ENCODE results near the gene ESYT3. TPM values are rescaled to one million over a fixed set of nuclear protein-coding genes. Genes with fewer than 3 reads are reported as not detected.
A peak's percentile ranks its signal among the peaks of the same experiment; 100 is the strongest.

ESYT3 gene
- total and polyA plus RNA-seq, 3 donors from 2014 or later, result 1.2 to 5.4 (median 5.2) TPM

GRCh38 chr3:138401834-138402233 lies 32.6 kb upstream of the ESYT3 start:
- TF ChIP-seq CTCF (IDR thresholded peaks at IDR 0.05) (no peak), POLR2A (IDR thresholded peaks at IDR 0.05) (no peak)
- Histone ChIP-seq H3K4me1 (peaks cover 8% of the 10 kb centered on the region), H3K9me3 (no peaks in the 10 kb centered on the region), H3K4me3 (no peak overlapping the region), H3K27me3 (no peaks in the 10 kb centered on the region), H3K27ac (no peak overlapping the region), H3K36me3 (ENCODE audit: low read depth, missing control alignments) (no peaks in the 10 kb centered on the region)
- intact Hi-C loops (cut with DNase I; ENCODE audit: low total_unique reads), result loop anchor here (10.0 kb wide), 1 partner anchor 57 kb away; the partner anchor contains the start of gene MRAS
- 90 to 94% methylated on average over 7 of the region's 7 CpGs for WGBS, 2 donors
- no peak for DNase-seq

GRCh38 chr3:138404121-138404520 lies 30.3 kb upstream of the ESYT3 start:
- WGBS, 2 donors, result 92 to 93% methylated on average over 5 to 6 of the region's 6 CpGs
- no peak for DNase-seq
- Histone ChIP-seq H3K4me3 (no peak overlapping the region), H3K9me3 (no peaks in the 10 kb centered on the region), H3K27ac (peak overlapping the region in 1 of 2 donors; percentile 85), H3K4me1 (peaks cover 8% of the 10 kb centered on the region), H3K27me3 (no peaks in the 10 kb centered on the region), H3K36me3 (ENCODE audit: low read depth, missing control alignments) (no peaks in the 10 kb centered on the region)
- TF ChIP-seq POLR2A (IDR thresholded peaks at IDR 0.05) (no peak), CTCF (IDR thresholded peaks at IDR 0.05) (no peak)
- intact Hi-C loops (cut with DNase I; ENCODE audit: low total_unique reads), result loop anchor here (10.0 kb wide), 1 partner anchor 59 kb away; the partner anchor contains the start of gene MRAS

GRCh38 chr3:138405001-138405400 lies 29.4 kb upstream of the ESYT3 start:
- no peak for TF ChIP-seq CTCF (IDR thresholded peaks at IDR 0.05)

GRCh38 chr3:138405486-138405885 lies 28.9 kb upstream of the ESYT3 start:
- Histone ChIP-seq H3K27ac (peak overlapping the region; percentile 64 to 85), H3K4me1 (peaks cover 8% of the 10 kb centered on the region), H3K9me3 (no peaks in the 10 kb centered on the region), H3K36me3 (ENCODE audit: low read depth, missing control alignments) (no peaks in the 10 kb centered on the region), H3K27me3 (no peaks in the 10 kb centered on the region), H3K4me3 (no peak overlapping the region)
- no peak for TF ChIP-seq POLR2A (IDR thresholded peaks at IDR 0.05)
- TF ChIP-seq CTCF (IDR thresholded peaks at IDR 0.05), result peak in 2 of 3 experiments; percentile 15 to 43
- WGBS, 2 donors, result 40 to 58% methylated on average over 5 of the region's 5 CpGs
- intact Hi-C loops (cut with DNase I; ENCODE audit: low total_unique reads), result loop anchor here (10.0 kb wide), 1 partner anchor 61 kb away; the partner anchor contains the start of gene MRAS
- DNase-seq, result peak; percentile 91

More at GRCh38 chr3:138405001-138405400, 29.4 kb upstream of the ESYT3 start:
- 74 to 77% methylated on average over 7 of the region's 7 CpGs for WGBS, 2 donors
- Histone ChIP-seq H3K36me3 (ENCODE audit: low read depth, missing control alignments) (no peaks in the 10 kb centered on the region), H3K4me1 (peaks cover 8% of the 10 kb centered on the region), H3K9me3 (no peaks in the 10 kb centered on the region), H3K27me3 (no peaks in the 10 kb centered on the region), H3K4me3 (no peak overlapping the region), H3K27ac (peak overlapping the region; percentile 64 to 85)
- DNase-seq, result no peak
- intact Hi-C loops (cut with DNase I; ENCODE audit: low total_unique reads), result loop anchor here (10.0 kb wide), 1 partner anchor 60 kb away; the partner anchor contains the start of gene MRAS

- Histone ChIP-seq H3K27ac (no peak overlapping the region), H3K9me3 (no peaks in the 10 kb centered on the region), H3K36me3 (ENCODE audit: low read depth, missing control alignments) (no peaks in the 10 kb centered on the region), H3K4me1 (peaks cover 8% of the 10 kb centered on the region), H3K4me3 (no peak overlapping the region), H3K27me3 (no peaks in the 10 kb centered on the region)
- no peak for TF ChIP-seq CTCF (IDR thresholded peaks at IDR 0.05)
- no peak for TF ChIP-seq POLR2A (IDR thresholded peaks at IDR 0.05)
- no peak for DNase-seq
- intact Hi-C loops (cut with DNase I; ENCODE audit: low total_unique reads), result loop anchor here (10.0 kb wide), 1 partner anchor 62 kb away; the partner anchor contains the start of gene MRAS
- WGBS, 2 donors, result 86 to 90% methylated on average over 2 of the region's 2 CpGs
Observed at GRCh38 chr3:138406606-138407005, 27.8 kb upstream of the ESYT3 start.
